Amniotic epithelial cell (primary cell): ENCODE measurements around the gene COMT.

ENCODE experiments used
- DNase-seq: peaks from one replicate; pipeline ENCODE4 v3.0.0-alpha.2; 2010; ENCODE audit warnings: low read depth

Gene COMT

GRCh38 chr22:19996694-19997384 is 55.3 kb downstream of the COMT start:
- no peak for DNase-seq

DNA sequence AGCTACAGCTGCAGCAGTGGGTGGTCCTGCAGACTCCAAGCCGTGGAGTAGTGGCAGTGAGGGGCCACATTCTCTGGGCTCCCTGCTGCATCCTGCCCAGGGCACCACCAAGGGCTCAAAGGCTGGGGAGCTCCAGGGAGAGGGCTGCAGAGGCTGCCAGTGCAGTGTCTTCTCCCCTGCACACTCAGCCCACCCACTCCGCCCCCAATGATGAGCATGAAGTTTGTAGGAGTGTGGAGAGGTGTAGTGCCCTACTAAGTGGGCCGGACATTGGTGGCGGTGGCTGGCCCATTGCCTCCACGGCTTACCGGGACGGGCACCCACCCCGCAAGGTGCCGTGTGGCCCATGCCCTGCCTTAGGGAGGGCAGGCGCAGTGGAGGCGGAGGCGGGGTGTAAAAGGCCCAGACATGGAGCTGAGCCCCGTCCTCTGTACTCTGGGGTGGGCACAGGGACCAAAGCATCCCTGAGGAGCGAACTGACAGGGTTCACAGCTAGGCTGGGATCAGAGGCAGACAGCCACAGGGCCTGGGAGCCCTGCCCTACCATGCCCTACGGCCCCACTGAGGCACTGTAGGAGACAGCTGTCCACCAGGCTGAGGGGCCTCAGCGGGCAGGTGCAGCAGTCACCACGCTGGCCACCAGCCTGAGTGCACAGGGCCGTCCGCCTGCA is 56.1 kb downstream of the COMT start:
- no peak for DNase-seq

- DNase-seq, result no peak
These were observed 56.8 kb downstream of the COMT start for GRCh38 chr22:19998232-19998951.

- DNase-seq, result no peak
These were observed 57.6 kb downstream of the COMT start for GRCh38 chr22:19998991-19999820.

GRCh38 chr22:20000246-20001081 is 58.9 kb downstream of the COMT start:
- no peak for DNase-seq

DNA sequence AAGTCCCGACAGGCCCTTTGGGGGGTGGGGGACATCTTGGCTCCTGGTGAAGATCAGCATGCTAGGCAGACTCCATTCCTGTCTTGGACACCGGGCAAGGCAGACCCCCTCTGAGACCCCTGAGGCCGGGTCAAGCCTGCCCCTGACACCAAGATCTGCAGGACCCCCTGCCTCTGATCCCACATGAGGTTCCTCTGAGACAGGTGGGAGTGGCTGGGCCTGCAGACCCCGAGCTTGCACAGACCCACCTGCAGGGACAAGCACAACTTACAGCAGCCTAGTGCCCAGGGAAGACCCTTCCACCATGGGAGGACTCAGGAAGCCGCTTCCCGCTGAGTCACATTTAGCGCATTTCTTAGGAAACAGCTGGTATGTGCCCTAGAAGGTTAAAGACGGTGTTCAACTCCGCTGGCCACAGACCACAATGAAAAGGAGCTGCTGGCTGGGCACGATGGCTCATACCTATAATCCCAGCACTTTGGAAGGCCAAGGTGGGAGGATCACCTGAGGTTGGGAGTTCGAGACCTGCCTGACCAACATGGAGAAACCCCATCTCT is 59.6 kb downstream of the COMT start:
- DNase-seq, result peak; percentile 68

DNA sequence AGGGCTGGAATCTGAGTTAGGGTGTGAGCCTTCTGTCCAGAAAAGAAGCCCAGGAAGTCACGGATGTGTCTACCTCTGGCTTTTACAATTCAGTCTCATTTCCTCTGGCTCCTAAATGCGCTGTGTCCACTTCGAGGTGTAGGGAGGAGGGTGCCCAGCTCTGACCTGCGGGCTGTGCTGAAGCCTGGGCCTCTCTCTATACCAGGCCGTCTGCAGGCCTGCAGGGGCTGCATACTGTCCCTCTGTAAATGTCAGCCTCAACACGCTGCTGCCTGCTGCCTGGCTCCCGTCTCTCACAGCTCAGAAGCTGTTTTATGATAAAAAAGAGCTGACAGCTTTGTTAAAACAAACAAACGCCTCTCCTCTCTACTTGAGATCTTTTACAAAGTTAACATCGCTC is 60.6 kb downstream of the COMT start:
- DNase-seq, result no peak

GRCh38 chr22:20002636-20003035 is 61.1 kb downstream of the COMT start:
- no peak for DNase-seq

DNA sequence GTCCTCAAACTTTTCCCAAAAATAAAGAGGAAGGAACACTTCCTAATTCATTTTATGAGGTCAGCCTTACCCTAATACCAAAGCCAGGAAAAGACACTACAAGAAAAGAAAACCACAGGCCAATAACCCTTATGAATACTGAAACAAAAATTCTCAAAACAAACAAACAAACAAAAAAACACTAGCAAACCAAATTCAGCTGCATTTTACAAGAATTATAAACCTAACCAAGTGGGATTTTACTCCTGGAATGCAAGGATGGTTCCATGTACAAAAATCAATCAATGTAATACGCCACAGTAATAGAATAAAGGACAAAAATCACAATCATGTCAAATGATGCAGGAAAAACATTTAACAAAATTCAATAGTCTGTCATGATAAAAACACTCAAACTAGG is 61.7 kb downstream of the COMT start:
- no peak for DNase-seq

DNA sequence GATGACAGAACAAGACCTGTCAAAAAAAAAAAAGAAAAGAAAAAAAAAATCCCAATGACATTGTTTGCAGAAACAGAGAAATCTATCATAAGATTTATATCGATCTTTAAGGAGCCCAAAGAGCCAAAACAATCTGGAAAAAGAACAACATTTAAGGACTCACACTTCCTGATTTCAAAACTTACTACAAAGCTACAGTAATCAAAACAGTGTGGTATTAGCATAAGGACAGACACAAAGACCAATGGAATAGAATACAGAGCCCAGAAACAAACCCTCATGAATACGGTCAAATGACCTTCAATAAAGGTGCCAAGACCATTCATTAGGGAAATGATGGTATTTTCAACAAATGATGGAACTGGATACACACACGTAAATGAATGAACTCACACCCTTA is 62.9 kb downstream of the COMT start:
- DNase-seq, result no peak

GRCh38 chr22:20008221-20008995 is 66.8 kb downstream of the COMT start:
- no peak for DNase-seq

- no peak for DNase-seq
These were observed 67.5 kb downstream of the COMT start for GRCh38 chr22:20009018-20009491.

GRCh38 chr22:20009582-20010306 is 68.2 kb downstream of the COMT start:
- no peak for DNase-seq

- no peak for DNase-seq
These were observed 68.9 kb downstream of the COMT start for GRCh38 chr22:20010307-20011122.

DNA sequence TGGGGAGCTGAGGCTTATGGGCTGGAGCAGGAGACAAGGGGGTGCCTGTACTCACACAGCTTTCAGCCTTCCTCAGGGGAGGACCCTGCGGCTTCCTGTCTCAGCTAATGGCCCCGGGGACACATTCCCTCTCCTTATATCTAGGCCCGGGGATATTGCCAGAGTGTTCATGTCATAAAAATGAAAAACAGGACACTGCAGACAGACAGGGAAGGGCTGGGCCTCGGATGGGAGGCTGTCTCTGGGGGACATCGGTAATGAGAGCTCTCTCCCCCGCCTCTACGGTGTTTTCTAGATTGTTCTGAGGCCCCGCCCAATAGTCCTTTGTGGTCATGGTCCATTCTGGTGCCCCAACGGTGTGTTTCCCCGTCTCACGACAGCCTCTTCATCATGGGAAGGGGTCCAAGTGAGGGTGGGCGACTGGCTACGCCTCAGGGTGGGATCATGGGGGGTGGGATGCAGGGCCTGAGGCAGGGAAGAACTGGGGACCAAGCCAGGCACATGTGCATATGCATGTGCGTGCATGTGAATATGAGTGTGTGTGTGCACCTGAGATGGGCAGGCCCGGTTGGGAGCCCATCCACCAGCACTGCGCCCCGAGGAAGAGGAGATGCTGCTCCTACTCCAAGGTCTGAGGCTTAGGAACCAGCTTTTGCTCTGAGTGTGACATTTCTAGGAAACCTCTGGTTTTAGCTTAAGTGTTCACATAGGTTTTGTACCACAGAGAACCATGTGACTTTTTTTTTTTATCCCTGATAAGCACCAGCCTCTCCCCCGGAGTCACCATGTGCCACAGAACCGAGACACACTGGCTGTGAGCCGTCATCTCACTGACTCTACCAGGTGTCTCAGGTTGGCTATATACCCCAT is 69.8 kb downstream of the COMT start:
- no peak for DNase-seq

GRCh38 chr22:20011993-20012740 is 70.6 kb downstream of the COMT start:
- no peak for DNase-seq
